Suprapubic skin (tissue), 4 donors: Measurements from ENCODE around the gene KRTAP2-2. TPM values are rescaled to one million over a fixed set of nuclear protein-coding genes. Genes with fewer than 3 reads are reported as not detected.
"Not testable (repeated sequence)": the region's sequence is repeated elsewhere in the genome, so short reads cannot be mapped to it uniquely, and the experiment has no call there.

ENCODE experiments used
- DNase-seq, 2 donors: peaks; one replicate each; pipeline ENCODE4 v3.0.0-alpha.2; 2019; ENCODE audit warnings: low spot score in 2 of 2
- H3K27ac ChIP-seq: fragments of 200-600 bp; sonication (generic); one replicate; pipeline ENCODE4 v1.5.1; 2019
- H3K27me3 ChIP-seq: fragments of 200-600 bp; sonication (generic); one replicate; pipeline ENCODE4 v1.5.1; 2019
- H3K36me3 ChIP-seq: fragments of 200-600 bp; sonication (generic); one replicate; pipeline ENCODE4 v1.5.1; 2019
- H3K4me1 ChIP-seq: fragments of 200-600 bp; sonication (generic); one replicate; pipeline ENCODE4 v1.5.1; 2019
- H3K4me3 ChIP-seq: fragments of 200-600 bp; sonication (generic); one replicate; pipeline ENCODE4 v1.5.1; 2019; ENCODE audit warnings: mild to moderate bottlenecking
- H3K9me3 ChIP-seq: fragments of 200-600 bp; sonication (generic); one replicate; pipeline ENCODE4 v1.5.1; 2019
- CTCF ChIP-seq, 2 donors: fragments of 200-600 bp in 1 of 2; fragments of 450-650 bp in 1 of 2; sonication (generic) in 1 of 2; IDR thresholded peaks; one replicate each; pipeline ENCODE4 v1.5.1; 2016 to 2019; ENCODE audit warnings: antibody characterized with exemption in 2 of 2, mild to moderate bottlenecking in 1 of 2, moderate library complexity in 1 of 2
- EP300 ChIP-seq: sonication (generic); formaldehyde crosslinking; IDR thresholded peaks from one replicate; pipeline ENCODE4 v1.6.1; 2017; ENCODE audit warnings: antibody characterized with exemption
- POLR2A ChIP-seq, 2 donors: fragments of 450-650 bp; IDR thresholded peaks; one replicate each; pipeline ENCODE4 v1.6.1; 2017; ENCODE audit warnings: antibody characterized with exemption in 2 of 2, mild to moderate bottlenecking in 2 of 2, moderate library complexity in 2 of 2
- POLR2AphosphoS5 ChIP-seq, 3 donors: sonication (generic); formaldehyde crosslinking; IDR thresholded peaks; one replicate each; pipeline ENCODE4 v1.6.1; 2017; ENCODE audit warnings: antibody characterized with exemption in 3 of 3
- WGBS: methylation state at CpG from one replicate; pipeline ENCODE4 v1.1.5; 2018; 5-methylcytosine and 5-hydroxymethylcytosine counted together
- total RNA-seq, 4 donors: library from RNA; depleted of rRNA; stranded (reverse); fragments of >200 nt; gene quantifications; one replicate each; pipeline ENCODE4 v1.1.0, GENCODE V29; 2016

Gene KRTAP2-2
- total RNA-seq, 4 donors from 2014 or later: 8.2 to 41.6 (median 25.3) TPM; not detected in 1

GRCh38 chr17:41065829-41066624 lies 11.0 kb upstream of the KRTAP2-2 start, which contains the start of gene KRTAP2-4:
KRTAP2-4 (minus strand) TSS chr17:41065879; CDS start chr17:41065845, 34 bp downstream.
- no peaks in the 10 kb centered on the region for H3K36me3 ChIP-seq
- WGBS: 73% methylated on average over 6 of the region's 6 CpGs
- H3K27ac ChIP-seq: no peak within 1 kb of the TSS
- no peaks in the 10 kb centered on the region for H3K9me3 ChIP-seq
- H3K27me3 ChIP-seq: peaks cover 1% of the 10 kb centered on the region
- no peak within 1 kb of the TSS for H3K4me3 ChIP-seq
- TF ChIP-seq POLR2AphosphoS5 (IDR thresholded peaks at IDR 0.05) (no peak), POLR2A (IDR thresholded peaks at IDR 0.05) (no peak), CTCF (IDR thresholded peaks at IDR 0.05) (no peak), EP300 (no peak)
- no peaks in the 10 kb centered on the region for H3K4me1 ChIP-seq
- DNase-seq: no peak

GRCh38 chr17:41065016-41065689 lies 10.1 kb upstream of the KRTAP2-2 start:
- not testable (repeated sequence) for H3K9me3 ChIP-seq, DNase-seq, H3K4me1 ChIP-seq, H3K27ac ChIP-seq, H3K4me3 ChIP-seq, H3K27me3 ChIP-seq, H3K36me3 ChIP-seq
- WGBS: 80% methylated on average over 7 of the region's 16 CpGs

- no peak overlapping the region for H3K4me3 ChIP-seq
- WGBS: 81% methylated on average over 1 of the region's 1 CpG
- no peak for DNase-seq
- peaks cover 4% of the 10 kb centered on the region for H3K27me3 ChIP-seq
- H3K27ac ChIP-seq: no peak overlapping the region
- H3K4me1 ChIP-seq: no peaks in the 10 kb centered on the region
- H3K9me3 ChIP-seq: no peaks in the 10 kb centered on the region
- no peak for TF ChIP-seq POLR2AphosphoS5 (IDR thresholded peaks at IDR 0.05)
- TF ChIP-seq EP300: no peak
- no peak for TF ChIP-seq POLR2A (IDR thresholded peaks at IDR 0.05)
- TF ChIP-seq CTCF (IDR thresholded peaks at IDR 0.05): no peak
- no peaks in the 10 kb centered on the region for H3K36me3 ChIP-seq
Measured at GRCh38 chr17:41064301-41064700, 9.3 kb upstream of the KRTAP2-2 start.

DNA sequence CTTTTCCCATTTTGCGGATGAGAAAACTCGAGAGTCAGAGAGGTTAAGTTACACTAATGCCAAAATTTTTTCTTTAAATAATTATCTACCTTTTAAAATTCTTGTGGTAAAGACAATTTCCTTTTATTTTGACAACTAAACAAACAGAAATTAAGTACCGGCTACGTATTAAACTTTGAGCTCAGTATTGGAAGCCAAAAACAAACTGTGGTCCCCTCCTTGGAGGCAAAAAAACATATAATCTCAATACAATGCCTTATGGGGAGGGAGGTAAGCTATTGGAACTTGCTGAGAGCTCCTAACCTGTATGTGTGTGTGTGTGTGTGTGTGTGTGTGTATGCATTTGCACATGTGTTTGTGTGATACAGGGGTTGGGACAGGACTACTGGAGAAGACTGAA lies 8.4 kb upstream of the KRTAP2-2 start:
- Histone ChIP-seq H3K4me3 (no peak overlapping the region), H3K27me3 (peaks cover 4% of the 10 kb centered on the region), H3K9me3 (no peaks in the 10 kb centered on the region), H3K27ac (no peak overlapping the region), H3K36me3 (no peaks in the 10 kb centered on the region), H3K4me1 (no peaks in the 10 kb centered on the region)
- WGBS: 82% methylated on average over 4 of the region's 4 CpGs
- no peak for DNase-seq
- no peak for TF ChIP-seq CTCF (IDR thresholded peaks at IDR 0.05)
- TF ChIP-seq POLR2A (IDR thresholded peaks at IDR 0.05): no peak
- no peak for TF ChIP-seq EP300
- no peak for TF ChIP-seq POLR2AphosphoS5 (IDR thresholded peaks at IDR 0.05)

GRCh38 chr17:41061964-41062363 lies 6.9 kb upstream of the KRTAP2-2 start:
- 47% methylated on average over 1 of the region's 1 CpG for WGBS
- Histone ChIP-seq H3K27ac (no peak overlapping the region), H3K36me3 (no peaks in the 10 kb centered on the region), H3K4me3 (no peak overlapping the region), H3K4me1 (no peaks in the 10 kb centered on the region), H3K27me3 (peaks cover 4% of the 10 kb centered on the region), H3K9me3 (no peaks in the 10 kb centered on the region)
- no peak for DNase-seq
- TF ChIP-seq POLR2A (IDR thresholded peaks at IDR 0.05): no peak
- no peak for TF ChIP-seq POLR2AphosphoS5 (IDR thresholded peaks at IDR 0.05)
- no peak for TF ChIP-seq CTCF (IDR thresholded peaks at IDR 0.05)
- TF ChIP-seq EP300: no peak
